Activated naive CD8-positive, alpha-beta T cell (primary cell): Measurements from ENCODE around the gene TGM1.
"Not testable (repeated sequence)": the region's sequence is repeated elsewhere in the genome, so short reads cannot be mapped to it uniquely, and the experiment has no call there.

Experiments
- H3K27ac Mint-ChIP-seq: one replicate; pipeline ENCODE4 v1.8.0; 2021; ENCODE audit warnings: mixed read lengths
- H3K27me3 Mint-ChIP-seq: one replicate; pipeline ENCODE4 v1.8.0; 2021; ENCODE audit warnings: mixed read lengths
- H3K36me3 Mint-ChIP-seq: one replicate; pipeline ENCODE4 v1.8.0; 2021; ENCODE audit warnings: mixed read lengths
- H3K4me1 Mint-ChIP-seq: one replicate; pipeline ENCODE4 v1.8.0; 2021; ENCODE audit warnings: low read depth, mixed read lengths
- H3K4me3 Mint-ChIP-seq: one replicate; pipeline ENCODE4 v1.8.0; 2021; ENCODE audit warnings: mild to moderate bottlenecking, mixed read lengths
- H3K9me3 Mint-ChIP-seq: one replicate; pipeline ENCODE4 v1.8.0; 2021; ENCODE audit warnings: low read depth, mixed read lengths

Gene TGM1

DNA sequence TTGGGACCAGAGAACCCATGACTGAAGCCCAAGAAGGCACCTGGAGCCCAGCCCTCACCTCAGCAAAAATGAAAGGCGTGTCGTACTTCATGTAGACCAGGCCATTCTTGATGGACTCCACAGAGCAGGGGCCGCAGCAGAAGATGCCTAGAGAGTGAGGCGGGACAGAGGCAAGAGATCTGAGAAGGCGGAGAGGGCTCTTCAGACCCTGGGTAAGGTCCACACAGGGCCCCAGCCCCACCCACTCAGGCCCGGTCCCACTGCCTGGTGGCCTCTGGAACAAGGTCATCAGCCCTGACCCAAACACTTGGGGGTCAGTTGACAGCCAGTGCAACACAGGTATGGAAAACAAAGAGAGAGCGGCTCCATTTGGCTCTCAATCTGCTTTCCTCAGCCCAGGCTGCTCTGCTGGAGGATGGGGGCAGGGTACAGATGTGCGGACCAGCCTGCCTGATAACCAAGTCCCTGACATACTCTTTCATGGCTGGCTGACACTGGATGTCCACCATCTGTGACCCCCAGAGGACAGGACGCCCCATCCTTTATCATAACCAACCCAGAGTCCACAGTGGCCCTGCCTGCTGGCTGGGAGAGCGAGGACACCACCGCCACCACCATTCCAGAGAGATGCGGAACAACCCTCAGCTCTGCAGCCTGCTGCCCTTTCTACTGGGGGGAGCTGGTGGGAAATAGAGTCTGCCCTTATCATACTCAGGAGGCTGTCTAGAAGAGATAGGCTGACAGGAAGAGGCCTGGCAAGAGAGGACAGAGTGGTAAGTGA, 6.9 kb downstream of the TGM1 start:
- Mint-ChIP-seq H3K27me3 (no peaks in the 10 kb centered on the region), H3K4me3 (no peak overlapping the region), H3K4me1 (no peaks in the 10 kb centered on the region), H3K27ac (no peak overlapping the region), H3K9me3 (no peaks in the 10 kb centered on the region), H3K36me3 (peaks cover 2% of the 10 kb centered on the region)

- H3K27me3 Mint-ChIP-seq: no peaks in the 10 kb centered on the region
- H3K27ac Mint-ChIP-seq: no peak overlapping the region
- H3K36me3 Mint-ChIP-seq: peaks cover 2% of the 10 kb centered on the region
- H3K4me3 Mint-ChIP-seq: no peak overlapping the region
- no peaks in the 10 kb centered on the region for H3K4me1 Mint-ChIP-seq
- no peaks in the 10 kb centered on the region for H3K9me3 Mint-ChIP-seq
Observed at GRCh38 chr14:24255438-24255837, 7.5 kb downstream of the TGM1 start.

DNA sequence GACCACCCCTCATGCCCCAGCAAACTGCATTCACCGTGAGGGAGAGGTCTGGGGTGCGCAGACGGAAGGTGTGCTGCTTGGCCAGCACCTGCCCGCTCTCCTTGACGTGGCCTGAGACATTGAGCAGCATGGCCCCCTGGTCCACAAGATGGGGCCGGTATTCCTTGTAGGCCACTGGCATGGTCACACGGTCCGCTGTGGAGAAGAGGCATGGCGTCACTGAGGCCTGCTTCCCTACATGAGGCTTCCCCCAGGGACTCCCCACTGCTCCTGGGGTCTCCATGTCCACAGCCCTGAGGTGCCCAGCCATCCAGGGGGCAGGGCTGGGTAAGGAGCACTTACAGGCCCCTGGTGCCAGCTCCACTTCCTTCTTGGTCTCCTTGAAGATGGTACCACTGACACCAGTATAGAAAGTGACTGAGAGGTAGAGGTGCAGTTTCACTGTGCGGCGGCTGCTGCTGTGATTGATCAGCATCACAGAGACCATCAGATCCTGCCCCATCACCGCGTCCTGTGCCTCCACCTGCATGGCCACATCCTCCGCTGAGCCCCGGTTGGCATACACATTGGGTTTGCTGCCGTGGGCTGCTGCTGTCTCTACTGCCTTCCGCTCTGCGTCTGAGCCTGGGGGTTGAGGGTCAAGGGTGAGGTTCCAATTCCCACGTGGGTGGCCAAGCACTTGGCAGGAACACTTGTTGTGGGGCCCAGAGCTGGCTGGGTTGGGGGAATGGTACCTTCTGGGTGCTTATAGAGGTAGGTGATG, 8.2 kb downstream of the TGM1 start:
- Mint-ChIP-seq H3K27ac (no peak overlapping the region), H3K27me3 (no peaks in the 10 kb centered on the region), H3K36me3 (peaks cover 5% of the 10 kb centered on the region), H3K4me3 (no peak overlapping the region), H3K4me1 (no peaks in the 10 kb centered on the region), H3K9me3 (no peaks in the 10 kb centered on the region)

DNA sequence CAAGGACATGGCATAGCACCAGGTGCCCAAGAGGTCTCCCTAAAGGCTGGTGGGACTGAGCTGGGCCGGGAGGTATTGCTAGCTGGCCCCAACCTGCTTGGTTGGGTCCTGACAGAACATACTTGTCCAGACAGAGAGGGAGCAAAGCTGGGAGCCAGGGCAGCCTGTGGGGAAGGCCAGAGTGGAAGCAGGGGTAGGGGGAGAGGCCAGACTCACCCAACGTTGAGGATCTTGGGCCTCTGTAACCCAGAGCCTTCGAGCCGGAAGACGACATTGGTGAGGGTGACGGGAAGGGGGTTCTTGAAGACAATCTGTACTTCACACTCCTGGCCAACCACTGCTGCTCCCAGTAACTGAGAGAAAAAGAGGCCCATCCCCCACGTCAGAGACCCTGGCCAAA, 9.0 kb downstream of the TGM1 start:
- H3K4me3 Mint-ChIP-seq: no peak overlapping the region
- H3K27me3 Mint-ChIP-seq: no peaks in the 10 kb centered on the region
- peaks cover 5% of the 10 kb centered on the region for H3K36me3 Mint-ChIP-seq
- H3K27ac Mint-ChIP-seq: no peak overlapping the region
- H3K4me1 Mint-ChIP-seq: no peaks in the 10 kb centered on the region
- H3K9me3 Mint-ChIP-seq: no peaks in the 10 kb centered on the region

DNA sequence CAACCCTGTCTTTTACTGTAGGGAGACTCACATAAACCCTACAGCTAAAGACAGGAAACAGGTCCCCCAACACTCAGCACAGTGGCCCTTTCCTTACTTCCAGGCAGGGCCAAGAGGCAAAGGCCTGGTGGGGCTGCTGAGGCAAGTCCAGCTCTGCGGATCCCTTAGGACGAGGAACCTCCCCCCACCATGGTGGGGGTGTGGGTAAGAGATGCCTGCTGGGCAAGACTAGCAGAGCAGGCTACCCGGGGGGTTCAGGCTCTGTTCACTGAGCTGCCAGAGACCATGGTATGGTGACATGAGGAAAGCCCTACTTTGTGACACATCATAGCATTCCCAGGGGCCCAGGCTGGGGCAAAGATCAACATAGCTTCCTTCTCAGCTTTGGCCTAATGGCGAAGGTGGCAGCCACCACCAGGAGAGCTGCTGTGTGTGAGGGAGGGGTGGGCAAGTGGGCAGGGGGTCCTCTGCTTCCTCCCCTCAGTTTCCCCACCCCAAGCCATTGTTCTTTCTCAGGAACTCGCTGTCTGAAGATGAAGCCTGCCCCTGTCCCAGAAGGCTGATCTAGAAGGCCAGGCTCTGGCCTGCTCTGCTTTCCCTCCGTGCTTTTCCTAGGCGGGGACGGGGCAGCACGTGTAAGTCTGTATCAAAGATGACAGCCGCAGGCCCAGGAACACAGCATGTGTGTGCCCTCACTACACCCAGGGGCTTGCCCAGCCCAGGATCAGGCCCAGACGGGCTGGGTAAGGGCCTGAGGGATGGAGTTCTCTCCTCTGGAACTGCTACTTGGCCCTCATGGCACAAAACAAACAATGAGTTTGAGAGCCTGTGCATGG, 10.5 kb downstream of the TGM1 start:
- Mint-ChIP-seq H3K4me3 (no peak overlapping the region), H3K27ac (no peak overlapping the region), H3K36me3 (peaks cover 5% of the 10 kb centered on the region), H3K27me3 (no peaks in the 10 kb centered on the region), H3K4me1 (peaks cover 6% of the 10 kb centered on the region), H3K9me3 (no peaks in the 10 kb centered on the region)

DNA sequence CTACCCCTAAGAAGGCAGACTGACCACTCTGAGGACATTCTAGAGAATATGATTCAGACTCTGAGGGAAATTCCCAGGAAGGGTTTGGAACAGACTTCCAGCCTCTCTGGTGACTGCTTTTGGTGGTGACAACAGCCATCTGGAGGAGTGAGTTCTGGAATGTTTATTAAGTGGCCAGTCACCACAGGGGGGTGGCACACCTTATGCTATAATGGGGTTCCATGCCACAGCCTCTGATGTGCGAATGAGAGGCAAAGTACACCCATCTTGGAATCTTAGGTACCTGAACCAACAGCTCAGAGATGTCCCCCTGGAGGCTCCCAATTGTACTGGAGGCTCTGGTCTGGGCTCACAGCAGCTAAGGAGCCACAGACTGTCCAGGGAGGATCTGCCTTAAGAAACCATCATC, 11.1 kb downstream of the TGM1 start:
- H3K9me3 Mint-ChIP-seq: no peaks in the 10 kb centered on the region
- H3K27me3 Mint-ChIP-seq: no peaks in the 10 kb centered on the region
- H3K27ac Mint-ChIP-seq: no peak overlapping the region
- H3K4me1 Mint-ChIP-seq: peaks cover 10% of the 10 kb centered on the region
- peaks cover 5% of the 10 kb centered on the region for H3K36me3 Mint-ChIP-seq
- H3K4me3 Mint-ChIP-seq: no peak overlapping the region

- Mint-ChIP-seq H3K27me3 (no peaks in the 10 kb centered on the region), H3K9me3 (no peaks in the 10 kb centered on the region), H3K4me3 (no peak overlapping the region), H3K27ac (no peak overlapping the region), H3K36me3 (peaks cover 5% of the 10 kb centered on the region), H3K4me1 (peaks cover 13% of the 10 kb centered on the region)
Observed at GRCh38 chr14:24250354-24250753, 12.6 kb downstream of the TGM1 start.

DNA sequence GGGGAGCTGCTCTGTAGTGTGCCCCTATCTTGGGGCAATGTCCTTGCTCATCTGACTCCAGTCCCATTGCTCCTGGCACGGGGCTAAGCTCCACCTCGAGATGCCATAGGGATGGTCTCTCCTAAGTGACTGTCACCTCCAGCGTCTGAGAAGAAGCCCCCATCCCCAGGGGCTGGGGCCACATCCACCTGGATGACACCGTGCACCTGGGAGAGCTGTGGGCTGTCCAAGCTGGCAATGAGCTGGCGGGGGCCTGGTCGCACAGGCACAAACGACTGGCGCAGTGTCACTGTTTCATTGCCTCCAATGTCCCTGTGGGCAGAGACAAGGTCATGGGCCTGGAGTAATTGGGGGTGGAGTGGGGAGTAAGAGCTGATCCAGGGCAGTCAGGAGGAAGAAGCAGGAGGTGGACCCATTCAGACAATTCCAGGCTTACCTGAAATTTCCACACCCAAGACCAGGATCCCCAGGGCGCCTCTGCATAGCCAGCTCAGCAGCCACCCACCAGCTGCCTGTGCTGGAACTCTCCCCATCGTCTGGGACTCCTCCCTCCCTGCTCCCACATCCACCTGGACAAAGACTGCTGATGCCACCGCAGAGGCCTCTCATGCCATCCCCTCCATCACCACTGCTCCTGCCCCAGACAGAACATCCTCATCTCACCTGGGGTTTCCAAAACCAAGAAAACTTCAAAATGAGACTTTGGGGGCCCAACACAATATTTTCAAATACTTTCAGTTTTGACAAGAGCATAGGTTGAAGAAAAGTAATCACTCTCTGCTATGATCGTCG, 13.6 kb downstream of the TGM1 start:
- H3K27ac Mint-ChIP-seq: no peak overlapping the region
- no peaks in the 10 kb centered on the region for H3K27me3 Mint-ChIP-seq
- H3K9me3 Mint-ChIP-seq: no peaks in the 10 kb centered on the region
- peaks cover 4% of the 10 kb centered on the region for H3K36me3 Mint-ChIP-seq
- H3K4me1 Mint-ChIP-seq: peaks cover 15% of the 10 kb centered on the region
- H3K4me3 Mint-ChIP-seq: no peak overlapping the region

- H3K36me3 Mint-ChIP-seq: peaks cover 4% of the 10 kb centered on the region
- H3K9me3 Mint-ChIP-seq: no peaks in the 10 kb centered on the region
Observed at GRCh38 chr14:24247422-24247821, 15.6 kb downstream of the TGM1 start.

GRCh38 chr14:24246765-24247212, 16.2 kb downstream of the TGM1 start:
- Mint-ChIP-seq H3K36me3 (peaks cover 4% of the 10 kb centered on the region), H3K4me3 (peak overlapping the region; percentile 72), H3K4me1 (peaks cover 29% of the 10 kb centered on the region), H3K27ac (peak overlapping the region; percentile 82), H3K27me3 (no peaks in the 10 kb centered on the region), H3K9me3 (no peaks in the 10 kb centered on the region)

More at GRCh38 chr14:24247422-24247821, 15.6 kb downstream of the TGM1 start:
- Mint-ChIP-seq H3K27ac (peak overlapping the region; percentile 2), H3K4me1 (peaks cover 29% of the 10 kb centered on the region), H3K4me3 (peak overlapping the region; percentile 2), H3K27me3 (no peaks in the 10 kb centered on the region)

DNA sequence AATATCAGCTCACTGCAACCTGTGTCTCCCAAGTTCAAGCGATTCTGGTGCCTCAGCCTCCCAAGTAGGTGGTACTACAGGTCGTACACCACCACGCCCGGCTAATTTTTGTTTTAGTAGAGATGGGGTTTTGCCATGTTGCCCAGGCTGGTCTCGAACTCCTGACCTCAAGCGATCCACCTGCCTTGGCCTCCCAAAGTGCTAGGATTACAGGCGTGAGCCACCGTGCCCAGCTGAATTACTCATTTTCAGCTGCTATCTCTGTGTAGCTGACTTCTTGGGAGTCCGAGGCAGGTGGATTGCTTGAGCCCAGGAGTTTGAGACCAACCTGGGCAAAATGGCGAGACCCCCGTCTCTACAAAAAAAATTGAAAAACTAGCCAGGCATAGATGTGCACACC, 17.6 kb downstream of the TGM1 start:
- not testable (repeated sequence) for H3K4me3 Mint-ChIP-seq, H3K27me3 Mint-ChIP-seq, H3K36me3 Mint-ChIP-seq, H3K27ac Mint-ChIP-seq, H3K9me3 Mint-ChIP-seq
- H3K4me1 Mint-ChIP-seq: peaks cover 38% of the 10 kb centered on the region

DNA sequence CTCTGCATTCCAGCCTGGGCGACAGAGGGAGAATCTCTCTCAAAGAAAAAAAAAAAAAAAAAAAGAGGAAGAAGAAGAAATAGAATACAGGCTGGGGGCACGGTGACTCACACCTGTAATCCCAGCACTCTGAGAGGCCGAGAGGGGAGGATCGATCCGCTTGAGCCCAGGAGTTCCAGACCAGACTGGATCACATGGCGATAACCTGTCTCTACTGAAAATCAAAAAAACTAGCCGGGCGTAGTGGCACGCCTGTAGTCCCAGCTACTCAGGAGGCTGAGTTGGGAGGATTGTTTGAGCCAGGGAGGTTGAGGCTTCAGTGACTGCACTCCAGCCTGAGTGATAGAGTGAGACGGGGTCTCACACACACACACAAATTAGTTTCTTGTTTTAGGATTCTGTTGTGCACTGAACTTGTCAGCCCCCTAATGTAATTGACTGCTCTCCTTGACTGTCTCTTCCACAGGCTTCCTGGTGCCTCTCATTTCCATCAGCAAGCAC, 19.6 kb downstream of the TGM1 start:
- H3K27ac Mint-ChIP-seq: peak overlapping the region; percentile 100
- H3K4me1 Mint-ChIP-seq: peaks cover 58% of the 10 kb centered on the region
- peak overlapping the region; percentile 97 for H3K4me3 Mint-ChIP-seq
- no peaks in the 10 kb centered on the region for H3K27me3 Mint-ChIP-seq
- H3K9me3 Mint-ChIP-seq: no peaks in the 10 kb centered on the region
- no peaks in the 10 kb centered on the region for H3K36me3 Mint-ChIP-seq

- no peaks in the 10 kb centered on the region for H3K36me3 Mint-ChIP-seq
- peaks cover 63% of the 10 kb centered on the region for H3K4me1 Mint-ChIP-seq
- no peaks in the 10 kb centered on the region for H3K9me3 Mint-ChIP-seq
- H3K27me3 Mint-ChIP-seq: no peaks in the 10 kb centered on the region
- peak overlapping the region; percentile 97 for H3K4me3 Mint-ChIP-seq
- peak overlapping the region; percentile 100 for H3K27ac Mint-ChIP-seq
Observed at GRCh38 chr14:24241829-24242443, 21.0 kb downstream of the TGM1 start.
